Tibial nerve (tissue), 4 donors: ENCODE measurements around the gene DRD4. TPM values are rescaled to one million over a fixed set of nuclear protein-coding genes. Genes with fewer than 3 reads are reported as not detected.
A peak's percentile ranks its signal among the peaks of the same experiment; 100 is the strongest.

Source experiments
- DNase-seq, 2 donors: peaks; one replicate each; pipeline ENCODE4 v3.0.0-alpha.2; 2019; ENCODE audit warnings: low spot score in 2 of 2
- H3K27ac ChIP-seq, 4 donors: fragments of 200-600 bp; sonication (generic) in 3 of 4; one replicate each; pipeline ENCODE4 v1.5.1; 2017 to 2019; ENCODE audit warnings: mild to moderate bottlenecking in 1 of 4
- H3K27me3 ChIP-seq, 2 donors: fragments of 200-600 bp; sonication (generic) in 1 of 2; one replicate each; pipeline versions ENCODE4 v1.5.1 to v1.6.0; 2017 to 2019
- H3K36me3 ChIP-seq, 3 donors: fragments of 200-600 bp; sonication (generic); one replicate each; pipeline ENCODE4 v1.5.1; 2018 to 2019
- H3K4me1 ChIP-seq, 4 donors: fragments of 200-600 bp; sonication (generic) in 3 of 4; one replicate each; pipeline ENCODE4 v1.5.1; 2017 to 2019
- H3K4me3 ChIP-seq, 4 donors: fragments of 200-600 bp; sonication (generic) in 3 of 4; one replicate each; pipeline ENCODE4 v1.5.1; 2017 to 2019; ENCODE audit warnings: mild to moderate bottlenecking in 1 of 4, moderate library complexity in 1 of 4
- H3K9me3 ChIP-seq, 4 donors: fragments of 200-600 bp; sonication (generic) in 3 of 4; one replicate each; pipeline ENCODE4 v1.5.1; 2017 to 2019
- EP300 ChIP-seq, 2 donors: sonication (generic); formaldehyde crosslinking; IDR thresholded peaks; one replicate each; pipeline ENCODE4 v1.6.1; 2017; ENCODE audit warnings: antibody characterized with exemption in 2 of 2, mild to moderate bottlenecking in 1 of 2
- POLR2A ChIP-seq, 2 donors: fragments of 450-650 bp; IDR thresholded peaks; one replicate each; pipeline ENCODE4 v1.6.1; 2017; ENCODE audit warnings: antibody characterized with exemption in 2 of 2, mild to moderate bottlenecking in 2 of 2, moderate library complexity in 2 of 2
- WGBS, 2 donors: methylation state at CpG; one replicate each; pipeline ENCODE4 v1.1.5; 2018; 5-methylcytosine and 5-hydroxymethylcytosine counted together
- total RNA-seq, 4 donors: library from RNA; depleted of rRNA; stranded (reverse); fragments of >200 nt; gene quantifications; one replicate each; pipeline ENCODE4 v1.1.0, GENCODE V29; 2016
- TF ChIP-seq, protein P1 (sequence below), 5 experiments: fragments of 200-600 bp in 3 of 5; fragments of 450-650 bp in 2 of 5; sonication (generic) in 3 of 5; IDR thresholded peaks; one replicate each; pipeline ENCODE4 v1.5.1; 2016 to 2019; ENCODE audit warnings: antibody characterized with exemption in 5 of 5, mild to moderate bottlenecking in 3 of 5, moderate library complexity in 2 of 5

The DRD4 gene
- total RNA-seq, 4 donors from 2014 or later = 0.84 to 2.5 (median 0.90) TPM; not detected in 1

- WGBS, 2 donors = 32 to 33% methylated on average over 52 of the region's 55 CpGs
Observed at GRCh38 chr11:637593-638521, 788 bp downstream of the DRD4 start.

DNA sequence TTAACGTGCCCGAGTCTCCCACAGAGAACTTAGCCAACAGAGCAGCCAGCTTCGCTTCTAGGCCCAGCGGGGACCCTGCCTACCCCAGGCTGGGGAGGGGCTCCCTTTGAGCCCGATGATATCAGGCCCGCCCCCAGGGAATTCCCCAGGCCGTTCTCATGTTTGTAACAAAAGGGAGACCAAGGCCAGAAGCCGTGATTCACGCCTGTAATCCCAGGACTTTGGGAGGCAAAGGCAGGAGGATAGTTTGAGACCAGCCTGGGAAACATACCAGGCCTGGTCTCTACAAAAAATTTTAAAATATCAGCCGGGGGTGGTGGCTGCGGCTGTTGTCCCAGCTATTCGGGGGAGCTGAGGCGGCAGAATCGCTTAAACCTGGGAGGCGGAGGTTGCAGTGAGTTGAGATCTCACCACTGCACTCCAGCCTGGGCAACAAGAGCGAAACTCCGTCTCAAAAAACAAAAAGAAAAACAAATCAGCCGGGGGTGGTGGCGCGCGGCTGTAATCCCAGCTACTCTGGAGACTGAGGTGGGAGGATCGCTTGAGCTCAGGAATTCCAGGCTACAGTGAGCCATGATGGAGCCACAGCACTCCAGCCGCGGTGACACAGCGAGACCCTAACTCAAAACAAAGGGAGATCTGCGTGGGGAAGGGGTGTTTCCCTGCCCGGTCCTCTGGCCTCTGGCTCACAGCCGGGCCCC, 1.7 kb downstream of the DRD4 start:
- Histone ChIP-seq H3K4me3 (no peak overlapping the region), H3K36me3 (peaks cover 0 to 37% (median 1%) of the 10 kb centered on the region in 3 donors), H3K27ac (peak overlapping the region in 1 of 4 donors; percentile 15), H3K4me1 (peaks cover 0 to 44% (median 20%) of the 10 kb centered on the region in 4 donors), H3K9me3 (no peaks in the 10 kb centered on the region), H3K27me3 (peaks cover 0 to 36% of the 10 kb centered on the region in 2 donors)
- WGBS, 2 donors = 34 to 46% methylated on average over 28 of the region's 28 CpGs
- DNase-seq = no peak
- TF ChIP-seq, protein P1, sequence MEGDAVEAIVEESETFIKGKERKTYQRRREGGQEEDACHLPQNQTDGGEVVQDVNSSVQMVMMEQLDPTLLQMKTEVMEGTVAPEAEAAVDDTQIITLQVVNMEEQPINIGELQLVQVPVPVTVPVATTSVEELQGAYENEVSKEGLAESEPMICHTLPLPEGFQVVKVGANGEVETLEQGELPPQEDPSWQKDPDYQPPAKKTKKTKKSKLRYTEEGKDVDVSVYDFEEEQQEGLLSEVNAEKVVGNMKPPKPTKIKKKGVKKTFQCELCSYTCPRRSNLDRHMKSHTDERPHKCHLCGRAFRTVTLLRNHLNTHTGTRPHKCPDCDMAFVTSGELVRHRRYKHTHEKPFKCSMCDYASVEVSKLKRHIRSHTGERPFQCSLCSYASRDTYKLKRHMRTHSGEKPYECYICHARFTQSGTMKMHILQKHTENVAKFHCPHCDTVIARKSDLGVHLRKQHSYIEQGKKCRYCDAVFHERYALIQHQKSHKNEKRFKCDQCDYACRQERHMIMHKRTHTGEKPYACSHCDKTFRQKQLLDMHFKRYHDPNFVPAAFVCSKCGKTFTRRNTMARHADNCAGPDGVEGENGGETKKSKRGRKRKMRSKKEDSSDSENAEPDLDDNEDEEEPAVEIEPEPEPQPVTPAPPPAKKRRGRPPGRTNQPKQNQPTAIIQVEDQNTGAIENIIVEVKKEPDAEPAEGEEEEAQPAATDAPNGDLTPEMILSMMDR (IDR thresholded peaks at IDR 0.05) = no peak
- TF ChIP-seq EP300 (IDR thresholded peaks at IDR 0.05) (no peak), POLR2A (IDR thresholded peaks at IDR 0.05) (no peak)

More at GRCh38 chr11:637593-638521, 788 bp downstream of the DRD4 start:
- peaks cover 0 to 27% (median 0%) of the 10 kb centered on the region in 3 donors for H3K36me3 ChIP-seq
- no peaks in the 10 kb centered on the region for H3K9me3 ChIP-seq
- no peak overlapping the region for H3K27ac ChIP-seq
- TF ChIP-seq POLR2A (IDR thresholded peaks at IDR 0.05) (no peak), EP300 (IDR thresholded peaks at IDR 0.05) (no peak)
- TF ChIP-seq, protein P1 (IDR thresholded peaks at IDR 0.05) = no peak
- H3K4me1 ChIP-seq = peaks cover 0 to 44% (median 20%) of the 10 kb centered on the region in 4 donors
- no peak for DNase-seq
- H3K4me3 ChIP-seq = peak overlapping the region in 1 of 4 donors; percentile 32
- H3K27me3 ChIP-seq = peaks cover 0 to 36% of the 10 kb centered on the region in 2 donors

DNA sequence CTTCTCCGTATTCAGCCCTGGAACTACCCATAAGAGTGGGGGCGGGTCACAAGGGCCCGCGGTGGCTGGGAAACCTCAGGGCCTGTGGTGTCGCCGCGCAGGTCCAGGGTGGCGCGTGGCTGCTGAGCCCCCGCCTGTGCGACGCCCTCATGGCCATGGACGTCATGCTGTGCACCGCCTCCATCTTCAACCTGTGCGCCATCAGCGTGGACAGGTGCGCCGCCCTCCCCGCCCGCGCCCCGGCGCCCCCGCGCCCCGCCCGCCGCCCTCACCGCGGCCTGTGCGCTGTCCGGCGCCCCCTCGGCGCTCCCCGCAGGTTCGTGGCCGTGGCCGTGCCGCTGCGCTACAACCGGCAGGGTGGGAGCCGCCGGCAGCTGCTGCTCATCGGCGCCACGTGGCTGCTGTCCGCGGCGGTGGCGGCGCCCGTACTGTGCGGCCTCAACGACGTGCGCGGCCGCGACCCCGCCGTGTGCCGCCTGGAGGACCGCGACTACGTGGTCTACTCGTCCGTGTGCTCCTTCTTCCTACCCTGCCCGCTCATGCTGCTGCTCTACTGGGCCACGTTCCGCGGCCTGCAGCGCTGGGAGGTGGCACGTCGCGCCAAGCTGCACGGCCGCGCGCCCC, 2.4 kb downstream of the DRD4 start:
- Histone ChIP-seq H3K4me3 (peak overlapping the region in 1 of 4 donors; percentile 19), H3K27ac (peak overlapping the region in 1 of 4 donors; percentile 15), H3K27me3 (peaks cover 0 to 36% of the 10 kb centered on the region in 2 donors), H3K36me3 (peaks cover 0 to 43% (median 4%) of the 10 kb centered on the region in 3 donors), H3K9me3 (no peaks in the 10 kb centered on the region), H3K4me1 (peaks cover 0 to 44% (median 20%) of the 10 kb centered on the region in 4 donors)
- no peak for DNase-seq
- 6 to 29% methylated on average over 8 to 15 of the region's 80 CpGs for WGBS, 2 donors
- TF ChIP-seq, protein P1 (IDR thresholded peaks at IDR 0.05) = no peak
- no peak for TF ChIP-seq POLR2A (IDR thresholded peaks at IDR 0.05)
- TF ChIP-seq EP300 (IDR thresholded peaks at IDR 0.05) = no peak

- peaks cover 0 to 36% of the 10 kb centered on the region in 2 donors for H3K27me3 ChIP-seq
- H3K9me3 ChIP-seq = no peaks in the 10 kb centered on the region
- TF ChIP-seq POLR2A (IDR thresholded peaks at IDR 0.05) (no peak), EP300 (IDR thresholded peaks at IDR 0.05) (no peak)
- TF ChIP-seq, protein P1 (IDR thresholded peaks at IDR 0.05) = no peak
- H3K27ac ChIP-seq = no peak overlapping the region
- peaks cover 0 to 48% (median 4%) of the 10 kb centered on the region in 3 donors for H3K36me3 ChIP-seq
- no peak for DNase-seq
- H3K4me3 ChIP-seq = no peak overlapping the region
- peaks cover 0 to 44% (median 20%) of the 10 kb centered on the region in 4 donors for H3K4me1 ChIP-seq
- WGBS, 2 donors = 25 to 60% methylated on average over 10 to 31 of the region's 69 CpGs
Observed at GRCh38 chr11:640021-640706, 3.1 kb downstream of the DRD4 start.
